ENCODE measurements around the gene PREX1. TPM values are rescaled to one million over a fixed set of nuclear protein-coding genes. Genes with fewer than 3 reads are reported as not detected.
"Not testable (repeated sequence)": the region's sequence is repeated elsewhere in the genome, so short reads cannot be mapped to it uniquely, and the experiment has no call there.

PREX1 gene
- total RNA-seq, 2 donors from 2014 or later, result 16.0 to 17.4 TPM

GRCh38 chr20:48604426-48604825, 223.4 kb downstream of the PREX1 start:
- DNase-seq (no peak), ATAC-seq (no peak)
- intact Hi-C loops (cut with DNase I), result no loop called here

- DNase-seq (no peak), ATAC-seq (no peak)
- intact Hi-C loops (cut with DNase I), result no loop called here
Observed at GRCh38 chr20:48603819-48604405, 223.9 kb downstream of the PREX1 start.

DNA sequence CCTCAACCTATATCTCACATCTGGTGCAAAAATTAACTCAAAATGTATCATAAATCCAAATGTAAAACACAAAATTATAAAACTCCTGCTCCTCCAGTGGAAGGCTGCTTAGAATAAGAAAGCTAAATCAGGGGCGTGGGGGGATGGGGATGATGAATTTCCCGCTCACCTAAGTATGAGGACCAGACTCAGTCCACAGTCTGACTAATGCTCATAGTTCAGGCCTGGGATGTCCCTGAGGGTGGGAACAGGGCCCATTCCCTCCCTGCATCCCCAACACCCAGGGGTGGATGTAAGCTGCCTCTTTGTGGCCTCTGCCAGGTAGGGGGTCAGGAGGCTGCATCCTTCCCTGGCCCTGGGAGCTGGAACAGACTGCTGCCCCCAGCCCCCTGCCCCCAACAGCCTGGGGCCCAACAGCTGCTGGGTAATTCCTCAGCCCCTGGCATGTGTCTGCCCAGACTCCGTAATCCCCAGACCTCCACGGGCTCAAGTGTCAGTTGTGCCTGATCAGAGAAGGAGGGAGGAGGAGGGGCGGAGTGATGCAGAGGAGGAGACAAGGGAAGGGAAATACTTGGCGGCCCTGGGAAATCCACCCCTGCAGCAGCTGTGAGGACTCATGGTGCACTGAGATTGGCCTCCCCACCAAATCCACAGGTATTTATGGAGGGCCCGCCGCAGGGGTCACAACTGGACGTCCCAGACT, 224.5 kb downstream of the PREX1 start:
- no peak for ATAC-seq
- no peak for DNase-seq
- intact Hi-C loops (cut with DNase I), result no loop called here

DNA sequence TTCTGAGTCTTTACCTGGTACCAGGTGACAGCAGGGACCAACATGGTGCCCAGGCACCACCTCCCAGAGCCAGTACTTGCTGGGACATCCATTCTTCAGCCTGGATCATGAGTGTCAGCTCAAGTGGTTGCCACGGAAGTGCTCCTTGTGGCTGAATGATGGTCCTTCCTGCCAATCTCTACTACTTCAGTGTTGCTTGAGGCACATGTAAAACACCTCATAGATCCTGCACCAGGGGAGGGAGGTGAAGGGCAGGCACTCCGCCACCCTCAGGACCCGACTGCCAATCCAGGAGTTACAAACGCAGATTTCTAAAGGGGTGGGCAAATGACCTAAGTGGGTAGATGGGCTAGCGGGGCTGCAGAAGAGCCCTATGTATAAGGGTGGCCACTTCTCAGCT, 226.0 kb downstream of the PREX1 start:
- DNase-seq (no peak), ATAC-seq (no peak)
- intact Hi-C loops (cut with DNase I), result no loop called here

- no peak for ATAC-seq
- intact Hi-C loops (cut with DNase I), result no loop called here
- no peak for DNase-seq
Observed at GRCh38 chr20:48600470-48600945, 227.3 kb downstream of the PREX1 start.

DNA sequence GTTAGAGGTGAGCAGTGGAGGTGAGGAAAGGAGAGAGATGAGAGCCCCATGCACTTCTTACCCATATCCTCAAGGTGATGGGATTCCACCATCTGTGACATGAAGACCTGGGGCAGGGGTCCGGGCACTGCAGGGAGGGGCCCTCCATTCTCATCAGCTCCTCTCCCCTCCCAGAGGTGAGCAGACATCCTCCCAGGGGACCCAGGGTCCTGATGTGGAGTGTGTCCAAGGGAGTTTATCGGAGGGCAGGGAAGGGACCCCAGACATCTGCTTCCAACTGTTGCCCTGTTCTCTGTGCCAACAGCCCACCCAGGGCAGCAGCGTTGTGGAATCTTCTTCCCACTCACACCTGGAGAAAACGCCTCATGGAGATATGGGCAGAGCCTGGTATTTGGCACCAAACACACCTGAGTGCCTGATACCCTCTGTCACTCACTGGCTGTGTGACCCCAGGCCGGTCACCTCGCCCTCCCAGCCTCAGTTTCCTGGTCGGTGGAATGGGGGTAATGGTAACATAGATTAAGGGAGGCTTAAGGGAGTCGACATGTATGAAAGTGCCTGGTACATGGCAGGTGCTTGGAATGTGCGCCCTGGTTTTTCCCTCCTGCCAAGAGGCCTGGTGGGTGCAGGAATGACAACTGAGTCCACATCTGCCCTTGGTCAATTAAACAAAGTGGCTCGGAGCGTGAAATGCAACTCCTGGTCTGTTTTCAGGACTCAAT, 227.9 kb downstream of the PREX1 start:
- intact Hi-C loops (cut with DNase I), result no loop called here
- DNase-seq (no peak), ATAC-seq (no peak)

- intact Hi-C loops (cut with DNase I), result no loop called here
- ATAC-seq, result no peak
- DNase-seq, result no peak
Observed at GRCh38 chr20:48599106-48599747, 228.6 kb downstream of the PREX1 start.

GRCh38 chr20:48598303-48598941, 229.4 kb downstream of the PREX1 start:
- not testable (repeated sequence) for DNase-seq, ATAC-seq

GRCh38 chr20:48597521-48598302, 230.1 kb downstream of the PREX1 start:
- ATAC-seq (no peak), DNase-seq (no peak)
- intact Hi-C loops (cut with DNase I), result no loop called here

More at GRCh38 chr20:48598303-48598941, 229.4 kb downstream of the PREX1 start:
- intact Hi-C loops (cut with DNase I), result not testable (repeated sequence)

DNA sequence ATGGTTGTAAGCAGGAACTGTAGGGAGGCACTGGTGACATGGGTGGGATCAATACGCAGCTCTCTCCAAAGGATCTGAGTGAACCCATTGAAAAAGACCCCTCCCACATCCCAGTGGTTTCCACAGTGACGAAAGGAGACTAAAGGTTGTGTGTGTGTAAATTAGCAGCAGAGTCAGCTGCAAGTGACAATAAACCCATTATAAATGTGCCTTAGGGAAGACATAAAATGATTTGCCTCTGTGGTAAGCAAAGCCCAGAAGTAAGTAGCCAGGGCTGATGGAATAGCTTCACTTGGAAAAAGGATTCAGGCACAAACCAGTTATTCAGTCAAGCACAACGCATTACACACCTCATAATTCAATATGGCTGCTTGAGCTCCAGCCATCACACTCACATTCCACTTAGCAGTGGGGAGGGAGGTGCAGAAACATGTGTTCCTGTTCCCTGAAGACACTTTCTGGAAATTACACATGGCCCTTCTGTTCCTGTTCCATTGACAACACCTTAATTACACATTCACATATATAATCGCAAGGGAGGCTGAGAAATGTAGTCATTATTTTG, 231.4 kb downstream of the PREX1 start:
- no peak for ATAC-seq
- intact Hi-C loops (cut with DNase I), result no loop called here

DNA sequence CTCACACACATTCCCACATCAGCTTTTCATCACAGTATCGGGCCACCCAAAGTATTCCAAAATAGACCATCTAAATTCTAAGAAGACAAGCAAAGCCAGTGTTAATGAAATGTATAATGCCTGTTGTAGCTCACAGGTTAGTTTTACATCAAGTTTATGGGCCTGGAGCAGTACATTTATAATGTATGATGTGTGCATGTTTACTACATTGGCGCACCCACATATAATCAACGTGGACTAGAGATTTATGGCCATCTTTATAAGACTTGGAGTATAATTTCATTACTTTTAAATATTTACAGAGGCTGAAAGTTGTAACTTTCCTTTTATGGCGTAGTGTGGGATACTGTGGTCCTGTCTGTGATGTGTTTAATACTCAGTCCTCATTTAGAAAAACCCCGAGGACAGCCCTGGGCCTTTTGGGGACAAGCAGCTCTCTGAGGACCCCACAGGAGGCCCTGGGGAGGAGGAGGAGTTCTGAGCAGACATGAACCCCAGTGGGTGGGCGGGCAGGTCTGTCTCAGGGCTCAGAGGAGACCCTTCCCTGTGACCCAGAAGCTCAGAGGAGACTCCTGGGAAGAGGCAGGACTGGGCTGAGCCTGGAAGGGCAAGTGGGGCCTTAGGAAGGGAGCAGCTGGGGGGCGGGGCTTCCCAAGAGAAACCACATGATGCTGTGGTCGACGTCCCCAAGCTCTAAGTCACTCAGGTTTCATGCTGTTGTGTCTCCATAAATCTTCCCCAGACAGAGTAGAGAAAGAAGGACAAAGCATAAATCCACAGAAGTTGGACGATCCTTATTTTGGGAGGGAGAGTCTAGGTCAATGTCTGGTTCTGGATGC, 232.1 kb downstream of the PREX1 start:
- intact Hi-C loops (cut with DNase I), result no loop called here
- DNase-seq (no peak), ATAC-seq (no peak)

More for the DNA sequence above, 231.4 kb downstream of the PREX1 start:
- DNase-seq, result no peak

- intact Hi-C loops (cut with DNase I), result no loop called here
- ATAC-seq, result no peak
- DNase-seq, result no peak
Observed at GRCh38 chr20:48594533-48594932, 233.3 kb downstream of the PREX1 start.

GRCh38 chr20:48592107-48592940, 235.5 kb downstream of the PREX1 start:
- intact Hi-C loops (cut with DNase I), result no loop called here
- ATAC-seq (no peak), DNase-seq (no peak)

GRCh38 chr20:48586730-48587129, 241.1 kb downstream of the PREX1 start:
- DNase-seq (no peak), ATAC-seq (no peak)
- intact Hi-C loops (cut with DNase I), result no loop called here

GRCh38 chr20:48585061-48585870, 242.5 kb downstream of the PREX1 start:
- DNase-seq (no peak), ATAC-seq (peak; percentile 36 to 58)
- intact Hi-C loops (cut with DNase I), result no loop called here
